ENCODE results near the gene SLC17A7. TPM values are rescaled to one million over a fixed set of nuclear protein-coding genes. Genes with fewer than 3 reads are reported as not detected.

The SLC17A7 gene
- total and polyA plus RNA-seq, 2 of the 8 experiments (the other 6 are each of a cell fraction or from before 2014, with no cell fraction given), result 2.7 to 3.0 TPM

DNA sequence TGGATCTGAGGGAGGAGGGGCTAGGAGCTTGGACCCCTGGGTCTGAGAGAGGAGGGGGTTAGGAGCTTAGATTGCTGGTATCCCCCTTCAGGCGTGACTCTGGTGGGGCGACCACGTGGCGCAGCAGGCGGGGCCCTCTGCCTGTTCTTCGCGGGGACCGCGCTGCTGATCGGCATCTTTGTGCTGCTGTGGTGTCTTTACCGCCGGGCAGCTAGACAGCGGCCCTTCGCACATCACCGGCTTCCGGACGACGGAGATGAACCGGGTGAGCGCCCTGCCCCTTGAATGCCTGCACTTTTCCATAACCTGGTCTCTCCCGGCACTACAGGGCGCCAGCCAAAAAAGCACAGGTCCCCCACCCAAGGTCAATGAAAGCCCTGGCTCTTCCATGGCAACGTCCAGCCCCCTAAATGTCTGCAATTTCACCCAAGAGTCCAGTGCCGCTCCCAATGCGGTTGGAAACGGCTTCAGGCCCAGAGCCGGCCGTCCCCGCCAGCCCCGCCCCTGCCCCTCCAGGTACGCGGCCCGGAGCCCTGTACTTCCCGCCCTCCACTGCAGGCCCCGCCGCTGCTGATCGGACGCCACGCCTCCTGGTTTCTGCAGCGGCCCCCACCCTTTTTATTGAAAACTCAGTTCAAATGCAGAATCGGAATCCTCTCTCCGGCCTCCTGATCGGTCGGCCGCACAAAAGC, 13.3 kb downstream of the SLC17A7 start (continued):
- TF ChIP-seq, protein P1, sequence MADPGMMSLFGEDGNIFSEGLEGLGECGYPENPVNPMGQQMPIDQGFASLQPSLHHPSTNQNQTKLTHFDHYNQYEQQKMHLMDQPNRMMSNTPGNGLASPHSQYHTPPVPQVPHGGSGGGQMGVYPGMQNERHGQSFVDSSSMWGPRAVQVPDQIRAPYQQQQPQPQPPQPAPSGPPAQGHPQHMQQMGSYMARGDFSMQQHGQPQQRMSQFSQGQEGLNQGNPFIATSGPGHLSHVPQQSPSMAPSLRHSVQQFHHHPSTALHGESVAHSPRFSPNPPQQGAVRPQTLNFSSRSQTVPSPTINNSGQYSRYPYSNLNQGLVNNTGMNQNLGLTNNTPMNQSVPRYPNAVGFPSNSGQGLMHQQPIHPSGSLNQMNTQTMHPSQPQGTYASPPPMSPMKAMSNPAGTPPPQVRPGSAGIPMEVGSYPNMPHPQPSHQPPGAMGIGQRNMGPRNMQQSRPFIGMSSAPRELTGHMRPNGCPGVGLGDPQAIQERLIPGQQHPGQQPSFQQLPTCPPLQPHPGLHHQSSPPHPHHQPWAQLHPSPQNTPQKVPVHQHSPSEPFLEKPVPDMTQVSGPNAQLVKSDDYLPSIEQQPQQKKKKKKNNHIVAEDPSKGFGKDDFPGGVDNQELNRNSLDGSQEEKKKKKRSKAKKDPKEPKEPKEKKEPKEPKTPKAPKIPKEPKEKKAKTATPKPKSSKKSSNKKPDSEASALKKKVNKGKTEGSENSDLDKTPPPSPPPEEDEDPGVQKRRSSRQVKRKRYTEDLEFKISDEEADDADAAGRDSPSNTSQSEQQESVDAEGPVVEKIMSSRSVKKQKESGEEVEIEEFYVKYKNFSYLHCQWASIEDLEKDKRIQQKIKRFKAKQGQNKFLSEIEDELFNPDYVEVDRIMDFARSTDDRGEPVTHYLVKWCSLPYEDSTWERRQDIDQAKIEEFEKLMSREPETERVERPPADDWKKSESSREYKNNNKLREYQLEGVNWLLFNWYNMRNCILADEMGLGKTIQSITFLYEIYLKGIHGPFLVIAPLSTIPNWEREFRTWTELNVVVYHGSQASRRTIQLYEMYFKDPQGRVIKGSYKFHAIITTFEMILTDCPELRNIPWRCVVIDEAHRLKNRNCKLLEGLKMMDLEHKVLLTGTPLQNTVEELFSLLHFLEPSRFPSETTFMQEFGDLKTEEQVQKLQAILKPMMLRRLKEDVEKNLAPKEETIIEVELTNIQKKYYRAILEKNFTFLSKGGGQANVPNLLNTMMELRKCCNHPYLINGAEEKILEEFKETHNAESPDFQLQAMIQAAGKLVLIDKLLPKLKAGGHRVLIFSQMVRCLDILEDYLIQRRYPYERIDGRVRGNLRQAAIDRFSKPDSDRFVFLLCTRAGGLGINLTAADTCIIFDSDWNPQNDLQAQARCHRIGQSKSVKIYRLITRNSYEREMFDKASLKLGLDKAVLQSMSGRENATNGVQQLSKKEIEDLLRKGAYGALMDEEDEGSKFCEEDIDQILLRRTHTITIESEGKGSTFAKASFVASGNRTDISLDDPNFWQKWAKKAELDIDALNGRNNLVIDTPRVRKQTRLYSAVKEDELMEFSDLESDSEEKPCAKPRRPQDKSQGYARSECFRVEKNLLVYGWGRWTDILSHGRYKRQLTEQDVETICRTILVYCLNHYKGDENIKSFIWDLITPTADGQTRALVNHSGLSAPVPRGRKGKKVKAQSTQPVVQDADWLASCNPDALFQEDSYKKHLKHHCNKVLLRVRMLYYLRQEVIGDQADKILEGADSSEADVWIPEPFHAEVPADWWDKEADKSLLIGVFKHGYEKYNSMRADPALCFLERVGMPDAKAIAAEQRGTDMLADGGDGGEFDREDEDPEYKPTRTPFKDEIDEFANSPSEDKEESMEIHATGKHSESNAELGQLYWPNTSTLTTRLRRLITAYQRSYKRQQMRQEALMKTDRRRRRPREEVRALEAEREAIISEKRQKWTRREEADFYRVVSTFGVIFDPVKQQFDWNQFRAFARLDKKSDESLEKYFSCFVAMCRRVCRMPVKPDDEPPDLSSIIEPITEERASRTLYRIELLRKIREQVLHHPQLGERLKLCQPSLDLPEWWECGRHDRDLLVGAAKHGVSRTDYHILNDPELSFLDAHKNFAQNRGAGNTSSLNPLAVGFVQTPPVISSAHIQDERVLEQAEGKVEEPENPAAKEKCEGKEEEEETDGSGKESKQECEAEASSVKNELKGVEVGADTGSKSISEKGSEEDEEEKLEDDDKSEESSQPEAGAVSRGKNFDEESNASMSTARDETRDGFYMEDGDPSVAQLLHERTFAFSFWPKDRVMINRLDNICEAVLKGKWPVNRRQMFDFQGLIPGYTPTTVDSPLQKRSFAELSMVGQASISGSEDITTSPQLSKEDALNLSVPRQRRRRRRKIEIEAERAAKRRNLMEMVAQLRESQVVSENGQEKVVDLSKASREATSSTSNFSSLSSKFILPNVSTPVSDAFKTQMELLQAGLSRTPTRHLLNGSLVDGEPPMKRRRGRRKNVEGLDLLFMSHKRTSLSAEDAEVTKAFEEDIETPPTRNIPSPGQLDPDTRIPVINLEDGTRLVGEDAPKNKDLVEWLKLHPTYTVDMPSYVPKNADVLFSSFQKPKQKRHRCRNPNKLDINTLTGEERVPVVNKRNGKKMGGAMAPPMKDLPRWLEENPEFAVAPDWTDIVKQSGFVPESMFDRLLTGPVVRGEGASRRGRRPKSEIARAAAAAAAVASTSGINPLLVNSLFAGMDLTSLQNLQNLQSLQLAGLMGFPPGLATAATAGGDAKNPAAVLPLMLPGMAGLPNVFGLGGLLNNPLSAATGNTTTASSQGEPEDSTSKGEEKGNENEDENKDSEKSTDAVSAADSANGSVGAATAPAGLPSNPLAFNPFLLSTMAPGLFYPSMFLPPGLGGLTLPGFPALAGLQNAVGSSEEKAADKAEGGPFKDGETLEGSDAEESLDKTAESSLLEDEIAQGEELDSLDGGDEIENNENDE (IDR thresholded peaks at IDR 0.05; ENCODE audit: insufficient replicate concordance, low read length), result no peak
- TF ChIP-seq, protein P2, sequence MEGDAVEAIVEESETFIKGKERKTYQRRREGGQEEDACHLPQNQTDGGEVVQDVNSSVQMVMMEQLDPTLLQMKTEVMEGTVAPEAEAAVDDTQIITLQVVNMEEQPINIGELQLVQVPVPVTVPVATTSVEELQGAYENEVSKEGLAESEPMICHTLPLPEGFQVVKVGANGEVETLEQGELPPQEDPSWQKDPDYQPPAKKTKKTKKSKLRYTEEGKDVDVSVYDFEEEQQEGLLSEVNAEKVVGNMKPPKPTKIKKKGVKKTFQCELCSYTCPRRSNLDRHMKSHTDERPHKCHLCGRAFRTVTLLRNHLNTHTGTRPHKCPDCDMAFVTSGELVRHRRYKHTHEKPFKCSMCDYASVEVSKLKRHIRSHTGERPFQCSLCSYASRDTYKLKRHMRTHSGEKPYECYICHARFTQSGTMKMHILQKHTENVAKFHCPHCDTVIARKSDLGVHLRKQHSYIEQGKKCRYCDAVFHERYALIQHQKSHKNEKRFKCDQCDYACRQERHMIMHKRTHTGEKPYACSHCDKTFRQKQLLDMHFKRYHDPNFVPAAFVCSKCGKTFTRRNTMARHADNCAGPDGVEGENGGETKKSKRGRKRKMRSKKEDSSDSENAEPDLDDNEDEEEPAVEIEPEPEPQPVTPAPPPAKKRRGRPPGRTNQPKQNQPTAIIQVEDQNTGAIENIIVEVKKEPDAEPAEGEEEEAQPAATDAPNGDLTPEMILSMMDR (IDR thresholded peaks at IDR 0.05; ENCODE audit: control extremely low read depth in 1 of 3, insufficient read depth in 1 of 3, low read depth in 1 of 3, low read length in 3 of 3), result no peak
- TF ChIP-seq TCF12 (IDR thresholded peaks at IDR 0.05; ENCODE audit: low read depth, low read length) (no peak), CHD1 (IDR thresholded peaks at IDR 0.05; ENCODE audit: low read depth, low read length) (no peak)
